Activated CD4-positive, alpha-beta T cell treated with anti-CD3 and anti-CD28 coated beads, Interleukin-2, amount 50 U/mL, for 1 hour (primary cell): Measurements from ENCODE around the gene OTOS.

Experiments
- DNase-seq: peaks from one replicate; pipeline ENCODE4 v3.0.0-alpha.2; 2020

OTOS gene

DNA sequence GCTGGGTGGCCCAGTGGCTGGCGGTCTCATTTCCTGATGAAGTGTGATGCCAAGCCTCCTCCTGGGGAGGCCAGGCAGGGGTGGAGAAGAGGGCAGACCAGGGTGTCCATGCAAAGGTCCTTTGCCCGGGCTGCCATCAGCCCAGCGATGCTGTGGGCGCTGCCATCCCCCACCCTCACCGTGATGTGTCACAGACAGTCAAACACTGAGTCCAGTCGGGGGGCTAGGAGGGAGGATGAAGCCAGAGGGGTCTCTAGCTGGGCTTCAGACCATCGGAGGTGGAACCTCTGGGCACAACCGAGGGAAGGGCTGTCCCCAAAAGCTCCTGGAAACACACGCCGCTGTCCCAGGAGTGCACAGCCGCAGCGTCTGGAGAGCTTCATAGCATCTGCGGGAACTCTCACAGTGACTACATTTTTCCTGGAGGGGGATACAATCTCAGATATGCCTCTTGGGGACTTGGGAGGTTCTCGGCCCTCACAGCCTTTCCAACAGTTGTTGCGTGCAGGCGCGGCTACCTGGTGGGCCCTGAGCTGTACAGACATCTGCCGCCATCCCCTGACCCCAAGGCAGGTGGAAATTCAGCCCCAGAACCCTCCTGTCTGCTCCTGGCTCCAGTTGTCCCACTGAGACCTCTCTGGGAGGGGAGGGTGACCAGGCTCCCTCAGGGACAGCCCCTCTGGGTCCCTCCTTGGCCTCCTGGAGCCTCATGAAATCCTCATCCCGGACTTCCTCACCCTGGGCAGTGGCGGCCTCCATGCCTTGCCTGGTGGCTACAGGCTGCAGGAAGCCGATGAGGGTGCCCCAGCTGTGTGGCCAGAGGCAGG, 26.5 kb upstream of the OTOS start:
- no peak for DNase-seq

DNA sequence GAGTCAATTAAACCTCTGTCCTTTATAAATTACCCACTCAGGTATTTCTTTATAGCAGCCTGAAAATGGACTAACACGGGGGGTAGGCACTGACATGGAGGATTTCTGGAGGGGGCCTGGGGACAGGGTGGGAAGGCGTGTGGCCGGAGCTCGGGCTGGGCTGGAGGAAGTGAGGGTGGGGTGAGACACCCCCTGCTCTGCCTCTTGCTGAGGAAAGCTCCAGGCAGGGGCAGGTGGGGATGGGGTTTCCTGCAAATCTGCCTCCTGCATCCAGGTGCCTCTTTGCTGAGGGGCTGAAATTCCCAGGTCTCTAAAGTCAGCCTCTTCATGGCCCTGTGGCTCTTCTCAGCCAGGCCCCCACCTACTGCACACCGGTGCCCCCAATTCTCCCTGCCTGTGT, 25.7 kb upstream of the OTOS start:
- DNase-seq = no peak

DNA sequence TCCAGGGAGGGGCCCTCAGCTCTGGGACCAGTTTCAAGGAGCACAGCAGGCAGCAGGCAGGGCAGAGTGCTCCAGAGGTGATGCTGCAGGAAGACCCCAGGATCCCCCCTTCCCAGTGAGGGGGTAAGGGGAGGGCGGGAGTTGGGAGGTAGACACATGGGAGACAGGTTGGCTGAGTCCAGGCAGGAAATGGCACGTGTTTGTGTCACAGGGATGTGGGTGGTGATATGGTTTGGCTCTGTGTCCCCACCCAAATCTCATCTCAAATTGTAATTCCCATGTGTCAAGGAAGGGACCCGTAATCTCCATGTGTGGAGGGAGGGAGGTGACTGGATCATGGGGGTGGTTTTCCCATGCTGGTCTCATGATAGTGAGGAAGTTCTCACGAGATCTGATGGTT, 25.2 kb upstream of the OTOS start:
- DNase-seq = no peak

- no peak for DNase-seq
These were observed 24.6 kb upstream of the OTOS start for GRCh38 chr2:240165034-240165433.

DNA sequence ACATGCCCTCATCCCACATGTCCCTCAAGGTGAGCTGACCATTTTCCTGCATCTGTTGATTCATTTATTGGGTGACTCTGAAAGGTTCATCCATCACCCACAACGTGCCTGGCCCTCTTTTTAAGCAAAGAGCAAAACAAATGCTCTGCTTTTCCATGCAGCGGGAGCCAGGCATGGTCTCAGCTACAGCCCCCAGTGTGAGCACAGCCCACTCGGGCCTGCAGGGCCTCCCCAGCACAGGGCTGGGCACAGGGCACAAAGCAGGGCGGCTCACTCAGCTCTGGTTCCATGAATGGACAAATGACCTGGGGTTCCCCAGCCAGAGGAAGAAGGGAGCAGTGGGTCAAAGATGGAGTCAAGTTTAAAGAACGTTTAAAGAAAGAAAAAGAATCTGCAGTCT, 24.1 kb upstream of the OTOS start:
- DNase-seq = no peak

DNA sequence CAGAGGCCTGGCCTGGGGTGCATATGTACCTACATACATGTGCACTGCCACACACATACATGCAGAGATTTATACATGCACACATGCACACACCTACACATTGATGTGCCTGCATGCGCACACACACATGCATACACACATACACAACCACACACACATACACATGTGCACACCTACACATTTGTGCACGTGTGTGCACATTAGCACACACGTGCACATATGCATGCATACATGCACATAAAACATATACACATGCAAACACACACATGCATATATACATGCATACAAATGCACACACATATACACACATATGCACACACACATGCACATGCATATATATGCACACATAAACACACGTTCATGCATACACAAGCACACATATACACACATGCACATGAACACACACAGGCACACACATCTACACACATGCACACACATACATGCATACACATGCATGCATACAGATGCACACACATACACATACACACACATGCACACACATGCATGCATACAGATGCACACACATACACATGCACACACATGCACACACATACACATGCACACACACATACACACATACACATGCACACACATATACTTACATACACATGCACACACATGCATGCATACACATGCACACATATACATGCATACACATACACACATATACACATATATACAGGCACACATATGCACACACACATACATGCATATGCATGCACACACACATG, 23.6 kb upstream of the OTOS start:
- no peak for DNase-seq

GRCh38 chr2:240162939-240163714, 22.7 kb upstream of the OTOS start:
- no peak for DNase-seq

GRCh38 chr2:240162531-240162930, 22.1 kb upstream of the OTOS start:
- no peak for DNase-seq

DNA sequence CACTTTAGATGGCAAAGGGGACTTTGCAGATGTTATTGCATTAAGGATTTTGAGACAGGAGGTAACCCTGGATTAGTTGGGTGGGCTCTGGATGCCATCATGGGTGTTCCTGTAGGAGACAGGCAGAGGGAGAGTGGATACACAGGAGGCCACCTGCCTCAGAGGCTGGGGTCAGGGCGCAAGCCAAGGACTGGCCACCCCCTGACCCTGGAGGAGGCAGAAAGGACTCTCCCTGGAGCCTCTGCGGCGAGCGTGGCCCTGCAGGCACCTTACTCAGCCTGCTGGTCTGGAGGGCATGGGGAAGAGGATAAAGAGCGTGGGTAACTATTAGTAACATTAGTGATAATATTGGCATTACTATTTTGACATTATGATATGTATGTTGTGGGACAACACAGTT, 21.6 kb upstream of the OTOS start:
- no peak for DNase-seq

- no peak for DNase-seq
These were observed 20.8 kb upstream of the OTOS start for GRCh38 chr2:240161087-240161750.

DNA sequence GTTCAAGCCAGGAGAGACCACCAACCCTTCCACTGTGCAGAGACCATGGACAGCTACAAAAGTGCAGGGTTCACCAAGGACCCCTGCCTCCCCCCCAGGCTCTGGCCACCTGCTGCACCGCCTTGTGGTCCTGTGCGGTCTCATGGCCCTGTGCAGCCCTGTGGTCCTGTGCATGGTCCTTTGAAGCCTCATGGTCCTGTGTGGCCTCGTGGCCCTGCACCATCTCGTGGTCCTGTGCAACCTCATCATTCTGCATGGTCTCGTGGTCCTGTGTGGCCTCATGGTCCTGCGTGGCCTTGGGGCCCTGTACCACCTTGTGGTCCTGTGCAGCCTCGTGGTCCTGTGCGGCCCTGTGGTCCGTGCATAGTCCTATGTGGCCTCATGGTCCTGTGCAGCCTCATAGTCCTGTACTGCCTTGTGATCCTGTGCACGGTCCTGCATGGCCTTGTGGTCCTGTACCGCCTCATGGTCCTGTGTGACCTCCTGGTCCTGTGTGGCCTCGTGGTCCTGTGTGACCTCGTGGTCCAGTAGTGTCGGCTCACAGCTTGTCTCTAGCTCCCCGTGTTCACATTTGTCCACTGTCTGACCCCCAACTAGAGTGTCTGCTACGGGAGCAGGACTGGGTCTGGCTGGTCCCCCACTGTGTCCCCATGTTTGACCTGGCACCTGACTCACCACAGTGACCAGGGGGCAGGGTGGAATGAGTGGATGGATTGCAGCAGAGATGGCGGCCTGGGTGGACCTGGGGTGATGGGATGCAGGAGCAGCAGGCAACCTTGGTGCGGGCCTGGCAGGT, 20.0 kb upstream of the OTOS start:
- DNase-seq = no peak

DNA sequence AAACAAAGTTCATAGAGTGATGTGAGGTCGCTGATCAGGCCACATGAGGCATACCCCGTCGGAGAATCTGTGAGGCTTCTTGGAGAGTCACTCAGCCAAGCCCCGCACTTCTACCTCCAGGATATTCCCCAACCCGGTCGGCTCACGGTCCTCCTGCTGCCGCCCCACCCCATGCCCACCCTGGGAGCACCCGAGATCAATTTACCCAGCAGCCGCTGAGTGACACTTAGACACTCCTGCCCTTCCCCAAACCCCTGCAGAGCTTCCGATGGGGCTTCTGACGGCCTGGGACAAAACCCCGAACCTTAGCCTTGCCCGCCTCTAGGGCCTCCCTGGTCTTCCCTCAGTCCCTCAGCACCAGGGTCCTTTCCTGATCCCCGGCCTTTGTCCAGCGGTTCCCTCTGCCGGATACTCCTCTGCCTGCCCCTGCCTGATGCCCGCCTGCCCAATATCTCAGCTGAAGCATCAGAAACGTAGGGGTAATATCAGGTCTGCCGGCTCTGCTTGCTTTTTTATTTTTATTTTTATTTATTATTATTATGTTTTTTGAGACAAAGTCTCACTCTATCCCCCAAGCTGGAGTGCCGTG, 18.9 kb upstream of the OTOS start:
- DNase-seq = no peak

DNA sequence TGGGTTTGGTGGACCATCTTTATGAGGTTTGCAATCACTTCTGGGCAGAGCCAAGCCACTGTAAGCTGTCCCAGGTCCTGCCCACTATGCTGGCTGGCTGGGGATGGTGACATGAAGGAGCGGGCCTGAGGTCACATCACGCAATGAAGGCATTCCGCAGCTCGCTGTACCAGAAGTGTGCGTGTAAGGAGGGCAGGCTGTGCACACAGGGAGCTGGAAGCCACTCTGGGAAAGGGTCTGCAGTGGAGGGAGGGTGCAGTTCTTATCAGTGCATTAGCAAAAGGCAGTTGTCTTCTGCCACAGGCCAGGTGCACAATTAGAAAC, 16.7 kb upstream of the OTOS start:
- no peak for DNase-seq

DNA sequence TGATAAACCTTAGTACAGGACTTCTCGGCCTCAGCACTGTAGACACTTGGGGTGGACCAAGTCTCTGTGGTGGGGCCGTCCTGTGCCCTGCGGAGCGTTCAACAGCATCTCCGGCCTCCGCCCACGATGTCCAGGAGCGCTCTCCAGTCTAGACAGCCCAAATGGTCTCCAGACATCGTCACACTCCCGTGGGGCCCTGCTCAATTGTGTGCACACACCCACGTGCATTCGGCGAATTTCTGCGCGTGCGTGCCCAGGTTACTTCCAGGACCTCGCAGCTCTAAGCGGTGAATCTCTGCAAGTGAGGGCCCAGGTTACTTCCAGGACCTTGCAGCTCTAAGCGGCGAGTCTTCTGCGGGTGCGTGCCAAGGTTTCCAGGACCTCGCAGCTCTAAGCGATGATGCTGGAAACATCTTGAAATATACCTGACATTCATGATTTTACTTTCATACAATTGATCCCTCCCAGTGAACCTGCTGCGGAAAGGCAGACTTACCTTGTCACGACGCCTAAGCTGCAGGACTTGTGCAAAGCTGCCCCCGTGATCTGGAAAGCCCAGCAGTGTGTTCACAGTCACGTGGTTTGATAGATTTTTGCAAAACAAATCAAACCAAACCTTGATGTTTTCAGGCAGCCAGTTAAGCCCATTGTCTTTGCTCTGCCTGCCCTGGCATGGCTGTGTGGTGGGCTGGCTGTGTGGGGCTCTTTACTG, 16.1 kb upstream of the OTOS start:
- no peak for DNase-seq

- no peak for DNase-seq
These were observed 15.4 kb upstream of the OTOS start for GRCh38 chr2:240155745-240156390.

- no peak for DNase-seq
These were observed 14.7 kb upstream of the OTOS start for GRCh38 chr2:240155048-240155744.

DNA sequence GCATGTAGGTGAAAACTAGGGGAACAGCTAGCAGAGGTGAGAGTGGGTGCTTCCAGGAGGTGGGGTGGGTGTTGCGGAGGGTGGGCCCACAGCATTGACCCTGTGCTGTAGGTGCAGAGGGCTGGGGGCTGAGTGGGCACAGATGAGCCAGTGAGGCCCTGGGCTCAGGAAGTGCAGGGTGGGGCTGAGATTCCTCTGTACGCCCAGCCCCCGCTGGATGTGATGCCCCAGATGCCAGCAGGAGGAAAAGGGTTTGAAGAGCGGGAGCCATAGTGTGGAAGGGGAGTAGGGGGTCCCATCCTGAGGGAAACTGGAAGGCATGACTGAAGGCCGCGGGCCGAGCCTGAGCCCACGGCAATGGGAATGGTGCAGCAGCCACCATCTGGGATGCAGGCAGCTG, 14.1 kb upstream of the OTOS start:
- DNase-seq = no peak

DNA sequence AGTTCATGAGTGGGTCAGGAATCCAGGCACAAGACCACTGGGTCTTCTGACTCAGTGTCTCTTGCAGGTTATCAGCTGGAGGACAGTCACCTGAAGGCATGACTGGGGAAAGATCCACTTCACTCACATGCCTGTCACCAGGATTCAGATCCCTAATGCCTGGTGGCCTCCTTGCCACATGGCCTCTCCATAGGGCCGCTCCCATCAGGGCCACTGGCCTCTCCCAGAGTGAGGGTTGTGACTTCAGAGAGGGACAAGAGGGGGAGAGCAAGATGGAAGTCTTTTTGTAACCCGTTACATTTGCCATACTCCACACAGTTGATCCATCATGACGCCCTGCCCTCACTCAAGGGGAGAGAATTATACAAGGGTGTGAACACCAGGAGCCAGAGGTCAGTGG, 13.0 kb upstream of the OTOS start:
- DNase-seq = no peak

GRCh38 chr2:240151477-240152031, 11.1 kb upstream of the OTOS start:
- no peak for DNase-seq
